SK-N-MC (cell line): Measurements from ENCODE around the gene RASD1.

Source experiments
- EZH2 ChIP-seq: fragments of 200-600 bp; sonication (generic); IDR thresholded peaks from one replicate; pipeline ENCODE4 v1.6.1; 2017; ENCODE audit warnings: antibody characterized with exemption
- POLR2AphosphoS5 ChIP-seq: IDR thresholded peaks from 2 replicates; pipeline ENCODE4 v1.6.1; 2012; ENCODE audit warnings: mild to moderate bottlenecking, low read depth, low read length, borderline replicate concordance

DNA sequence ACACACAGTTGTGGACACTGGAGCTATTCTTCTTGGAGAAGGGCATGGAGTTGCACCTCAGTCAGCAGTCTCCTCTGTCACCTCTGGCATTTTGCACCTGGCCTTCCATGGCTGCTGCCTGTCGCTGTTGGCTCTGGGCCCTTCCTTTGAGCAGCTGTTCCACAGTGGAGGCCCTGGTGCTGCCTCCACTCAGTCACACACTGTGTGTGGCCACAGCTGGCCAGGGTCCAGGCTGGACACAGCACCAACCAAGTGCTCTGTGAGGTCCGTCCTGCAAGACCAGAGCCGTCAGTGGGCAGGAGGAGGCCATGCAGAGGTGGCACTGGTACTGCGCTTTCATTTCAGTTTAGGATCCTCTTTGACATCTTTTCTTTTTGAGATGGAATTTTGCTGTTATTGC lies 41.0 kb downstream of the RASD1 start:
- no peak for TF ChIP-seq EZH2
- TF ChIP-seq POLR2AphosphoS5: no peak
